Liver (tissue), 9 donors: ENCODE measurements around the gene CHMP1B. TPM values are rescaled to one million over a fixed set of nuclear protein-coding genes. Genes with fewer than 3 reads are reported as not detected.
A peak's percentile ranks its signal among the peaks of the same experiment; 100 is the strongest.

ENCODE experiments used
- DNase-seq: peaks from one replicate; pipeline ENCODE4 v3.0.0-alpha.2; 2017; ENCODE audit warnings: low spot score
- H3K27ac ChIP-seq, 2 donors: one replicate each; pipeline ENCODE4 v1.7.0; 2013; ENCODE audit warnings: inconsistent platforms in 2 of 2, low read length in 2 of 2, control low read depth in 1 of 2, low read depth in 1 of 2, mild to moderate bottlenecking in 1 of 2
- H3K27me3 ChIP-seq, 4 donors: one replicate each; pipeline versions ENCODE4 v1.6.1 to v1.7.0; 2013; ENCODE audit warnings: low read length in 3 of 4, inconsistent platforms in 1 of 4, mild to moderate bottlenecking in 1 of 4, moderate library complexity in 1 of 4; ENCODE audit not compliant: control insufficient read depth in 4 of 4, insufficient read depth in 4 of 4
- H3K36me3 ChIP-seq, 4 donors: one replicate each; pipeline versions ENCODE4 v1.6.1 to v1.7.0; 2013; ENCODE audit warnings: low read length in 3 of 4, mild to moderate bottlenecking in 3 of 4, low read depth in 1 of 4, moderate library complexity in 1 of 4; ENCODE audit not compliant: control insufficient read depth in 4 of 4, insufficient read depth in 3 of 4
- H3K4me1 ChIP-seq, 4 donors: one replicate each; pipeline versions ENCODE4 v1.6.1 to v1.7.0; 2013; ENCODE audit warnings: low read length in 3 of 4, mild to moderate bottlenecking in 3 of 4, moderate library complexity in 1 of 4; ENCODE audit not compliant: control insufficient read depth in 4 of 4, insufficient read depth in 4 of 4
- H3K4me3 ChIP-seq, 3 donors: one replicate each; pipeline versions ENCODE4 v1.6.1 to v1.7.0; 2013; ENCODE audit warnings: low read length in 3 of 3, control low read depth in 1 of 3, low read depth in 1 of 3, mild to moderate bottlenecking in 1 of 3
- H3K9ac ChIP-seq, 2 donors: one replicate each; pipeline ENCODE4 v1.7.0; 2013; ENCODE audit warnings: low read length in 2 of 2, mild to moderate bottlenecking in 2 of 2, moderate library complexity in 2 of 2, control low read depth in 1 of 2, low read depth in 1 of 2
- H3K9me3 ChIP-seq, 4 donors: one replicate each; pipeline versions ENCODE4 v1.6.1 to v1.7.0; 2013; ENCODE audit warnings: low read length in 3 of 4; ENCODE audit not compliant: control insufficient read depth in 4 of 4
- ATF3 ChIP-seq: IDR thresholded peaks from 2 replicates; pipeline ENCODE4 v1.6.1; 2016; ENCODE audit warnings: antibody characterized with exemption
- CTCF ChIP-seq: fragments of 150-350 bp; IDR thresholded peaks from 2 replicates; pipeline ENCODE4 v1.5.1; 2017; ENCODE audit warnings: improper control_type of control experiment, low read depth, low read length; ENCODE audit not compliant: missing input control
- EGR1 ChIP-seq, 2 donors: IDR thresholded peaks; 2 replicates each; pipeline ENCODE4 v1.6.1; 2016 to 2018; ENCODE audit warnings: antibody characterized with exemption in 2 of 2, low read depth in 2 of 2
- FOXA1 ChIP-seq: IDR thresholded peaks from 2 replicates; pipeline ENCODE4 v1.6.1; 2016; ENCODE audit warnings: antibody characterized with exemption
- HNF4A ChIP-seq, 2 donors: conservative IDR thresholded peaks; 2 replicates each; pipeline ENCODE4 v1.6.1; 2016; ENCODE audit warnings: antibody characterized with exemption in 2 of 2, mild to moderate bottlenecking in 2 of 2
- HNF4G ChIP-seq: IDR thresholded peaks from 2 replicates; pipeline ENCODE4 v1.6.1; 2016; ENCODE audit warnings: antibody characterized with exemption
- MAX ChIP-seq: IDR thresholded peaks from 2 replicates; pipeline ENCODE4 v1.6.1; 2016; ENCODE audit warnings: antibody characterized with exemption
- NR2F2 ChIP-seq: IDR thresholded peaks from 2 replicates; pipeline ENCODE4 v1.6.1; 2016; ENCODE audit warnings: antibody characterized with exemption
- RAD21 ChIP-seq, 2 donors: IDR thresholded peaks; 2 replicates each; pipeline ENCODE4 v1.6.1; 2016; ENCODE audit warnings: antibody characterized with exemption in 2 of 2, mild to moderate bottlenecking in 2 of 2
- REST ChIP-seq: IDR thresholded peaks from 2 replicates; pipeline ENCODE4 v1.6.1; 2016; ENCODE audit warnings: antibody characterized with exemption, mild to moderate bottlenecking
- RXRA ChIP-seq, 2 donors: IDR thresholded peaks; 2 replicates each; pipeline ENCODE4 v1.6.1; 2017 to 2018; ENCODE audit warnings: antibody characterized with exemption in 2 of 2, mild to moderate bottlenecking in 1 of 2
- SP1 ChIP-seq: IDR thresholded peaks from 2 replicates; pipeline ENCODE4 v1.6.1; 2018; ENCODE audit warnings: antibody characterized with exemption, mild to moderate bottlenecking
- YY1 ChIP-seq: IDR thresholded peaks from 2 replicates; pipeline ENCODE4 v1.6.1; 2016; ENCODE audit warnings: antibody characterized with exemption, mild to moderate bottlenecking
- ZBTB33 ChIP-seq: IDR thresholded peaks from 2 replicates; pipeline ENCODE4 v1.6.1; 2016; ENCODE audit warnings: antibody characterized with exemption
- WGBS: extraction: QIAGEN DNeasy Blood & Tissue Kit; methylation state at CpG from one replicate; pipeline ENCODE4 v1.1.7; 2013; 5-methylcytosine and 5-hydroxymethylcytosine counted together
- polyA plus RNA-seq, 2 donors: library from polyadenylated mRNA; stranded (reverse) in 1 of 2; unstranded in 1 of 2; fragments of 200-250 nt in 1 of 2; fragments of >200 nt in 1 of 2; fragmentation: Nextera tagmentation in 1 of 2; extraction: Ambion mirVana in 1 of 2; gene quantifications; one replicate each; pipeline versions ENCODE4 v1.2.1 to v1.2.3, GENCODE V29; 2013 to 2015
- total RNA-seq, 2 donors: library from RNA; depleted of rRNA; stranded (reverse); fragments of >200 nt; gene quantifications; one replicate each; pipeline ENCODE4 v1.2.3, GENCODE V29; 2014
- donor health status: healthy.
- donor health status: healthy.
- donor health status: healthy.
- donor health status: healthy.
- donor health status: healthy.

CHMP1B gene
- total and polyA plus RNA-seq, 4 donors = 13.6 to 23.6 (median 19.1) TPM

GRCh38 chr18:11868230-11868629 lies 17.0 kb downstream of the CHMP1B start (continued):
- no peak for TF ChIP-seq CTCF

GRCh38 chr18:11871501-11871900 lies 20.3 kb downstream of the CHMP1B start:
- no peak for TF ChIP-seq NR2F2
- no peak for TF ChIP-seq ZBTB33
- TF ChIP-seq FOXA1 = no peak
- no peak for TF ChIP-seq HNF4G
- TF ChIP-seq SP1 = no peak
- TF ChIP-seq RAD21 (IDR thresholded peaks at IDR 0.05) = no peak
- no peak for TF ChIP-seq EGR1 (IDR thresholded peaks at IDR 0.05; ENCODE audit: low read depth in 2 of 2)
- TF ChIP-seq RXRA (IDR thresholded peaks at IDR 0.05) = no peak
- Histone ChIP-seq H3K4me3 (no peak overlapping the region), H3K27me3 (no peaks in the 10 kb centered on the region), H3K4me1 (peaks cover 0 to 5% (median 0%) of the 10 kb centered on the region in 4 donors), H3K9me3 (no peaks in the 10 kb centered on the region), H3K36me3 (no peaks in the 10 kb centered on the region), H3K27ac (no peak overlapping the region), H3K9ac (no peak overlapping the region)
- 65% methylated on average over 5 of the region's 5 CpGs for WGBS
- no peak for DNase-seq

GRCh38 chr18:11872479-11873136 lies 21.4 kb downstream of the CHMP1B start:
- WGBS = 57% methylated on average over 13 of the region's 13 CpGs
- no peak for DNase-seq
- peak; percentile 42 for TF ChIP-seq CTCF
- TF ChIP-seq RAD21 (IDR thresholded peaks at IDR 0.05) = peak; percentile 82 to 87
- no peak for TF ChIP-seq REST
- peak; percentile 69 for TF ChIP-seq YY1
- TF ChIP-seq ATF3 = no peak
- peak in 1 of 2 donors; percentile 35 for TF ChIP-seq RXRA (IDR thresholded peaks at IDR 0.05)
- no peak for TF ChIP-seq MAX
- TF ChIP-seq HNF4A (conservative IDR thresholded peaks at IDR 0.05) = peak in 1 of 2 donors; percentile 12
- H3K9me3 ChIP-seq = no peaks in the 10 kb centered on the region
- H3K27ac ChIP-seq = no peak overlapping the region
- no peak overlapping the region for H3K9ac ChIP-seq
- H3K27me3 ChIP-seq = no peaks in the 10 kb centered on the region
- H3K4me3 ChIP-seq = no peak overlapping the region
- H3K36me3 ChIP-seq = no peaks in the 10 kb centered on the region
- peaks cover 0 to 5% (median 0%) of the 10 kb centered on the region in 4 donors for H3K4me1 ChIP-seq
